Osteoblast (primary cell): ENCODE measurements around the gene PLA2R1. TPM values are rescaled to one million over a fixed set of nuclear protein-coding genes. Genes with fewer than 3 reads are reported as not detected.

Source experiments
- DNase-seq: peaks from one replicate; pipeline ENCODE4 v3.0.0; 2011; ENCODE audit warnings: low spot score, mixed read lengths; ENCODE audit not compliant: insufficient read length; ENCODE audit errors: missing footprints
- H2AFZ ChIP-seq: 2 replicates; pipeline ENCODE4 v1.6.0; 2011; ENCODE audit warnings: mild to moderate bottlenecking, low read length
- H3K27ac ChIP-seq: 2 replicates; pipeline ENCODE4 v1.5.1; 2011; ENCODE audit warnings: mild to moderate bottlenecking, low read depth, low read length, moderate library complexity
- H3K27me3 ChIP-seq: 2 replicates; pipeline ENCODE4 v1.6.0; 2012; ENCODE audit warnings: mild to moderate bottlenecking, control low read depth, inconsistent platforms, low read length, moderate library complexity; ENCODE audit not compliant: insufficient read depth
- H3K36me3 ChIP-seq: 2 replicates; pipeline ENCODE4 v1.5.1; 2011; ENCODE audit warnings: mild to moderate bottlenecking, low read length, control low read depth, moderate library complexity; ENCODE audit not compliant: insufficient read depth
- H3K4me1 ChIP-seq: 2 replicates; pipeline ENCODE4 v1.5.1; 2011; ENCODE audit warnings: mild to moderate bottlenecking, low read length, control low read depth, moderate library complexity; ENCODE audit not compliant: insufficient read depth
- H3K4me2 ChIP-seq: 2 replicates; pipeline ENCODE4 v1.6.0; 2011; ENCODE audit warnings: mild to moderate bottlenecking, low read length; ENCODE audit not compliant: insufficient read depth
- H3K4me3 ChIP-seq: fragments of 200-600 bp; sonication (generic); 3 replicates; pipeline ENCODE4 v1.5.1; 2012; ENCODE audit warnings: mild to moderate bottlenecking, low read length, inconsistent platforms; ENCODE audit not compliant: insufficient read depth
- H3K79me2 ChIP-seq: 2 replicates; pipeline ENCODE4 v1.6.0; 2012; ENCODE audit warnings: mild to moderate bottlenecking, low read length, control low read depth, inconsistent platforms; ENCODE audit not compliant: insufficient read depth
- H3K9me3 ChIP-seq: 2 replicates; pipeline ENCODE4 v1.5.1; 2011; ENCODE audit warnings: low read depth, low read length, control low read depth
- H4K20me1 ChIP-seq: 2 replicates; pipeline ENCODE4 v1.6.0; 2012; ENCODE audit warnings: mild to moderate bottlenecking, low read length, control low read depth; ENCODE audit not compliant: insufficient read depth
- total RNA-seq: library from RNA; depleted of rRNA; stranded (reverse); fragments of >200 nt; gene quantifications from 2 replicates; pipeline ENCODE4 v1.2.3, GENCODE V29; 2012
- TF ChIP-seq, protein P1 (sequence below): IDR thresholded peaks from 2 replicates; pipeline ENCODE4 v1.5.1; 2011; ENCODE audit warnings: mild to moderate bottlenecking, low read depth, low read length, moderate library complexity; ENCODE audit errors: extremely low read depth

Gene PLA2R1
- total RNA-seq, 1 donor, result 19.9 TPM

DNA sequence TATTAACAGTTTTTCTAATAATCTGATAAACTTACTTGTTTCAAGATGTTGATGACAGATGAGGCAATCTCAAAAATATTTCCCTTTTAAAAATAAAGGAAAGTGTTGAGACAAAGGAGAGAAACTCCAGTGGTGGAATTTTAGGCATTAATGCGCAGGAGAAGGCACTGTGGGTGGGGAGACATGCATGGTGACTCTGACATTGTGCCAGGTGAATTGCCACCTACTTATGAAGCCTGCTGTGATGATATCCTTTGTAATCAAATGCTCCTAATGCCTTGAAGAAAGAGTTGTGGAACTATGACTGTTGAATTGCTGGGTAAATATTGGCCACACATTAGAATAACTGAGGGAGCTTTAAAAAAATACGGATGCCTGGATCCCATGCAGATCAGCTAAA lies 101.4 kb downstream of the PLA2R1 start:
- Histone ChIP-seq H3K79me2 (no peaks in the 10 kb centered on the region), H3K27ac (peak overlapping the region; percentile 51), H4K20me1 (no peaks in the 10 kb centered on the region), H3K36me3 (no peaks in the 10 kb centered on the region), H2AFZ (no peak overlapping the region), H3K4me3 (no peak overlapping the region), H3K27me3 (no peaks in the 10 kb centered on the region), H3K9me3 (no peaks in the 10 kb centered on the region), H3K4me1 (peaks cover 16% of the 10 kb centered on the region), H3K4me2 (peak overlapping the region; percentile 42)
- no peak for DNase-seq
- TF ChIP-seq, protein P1, sequence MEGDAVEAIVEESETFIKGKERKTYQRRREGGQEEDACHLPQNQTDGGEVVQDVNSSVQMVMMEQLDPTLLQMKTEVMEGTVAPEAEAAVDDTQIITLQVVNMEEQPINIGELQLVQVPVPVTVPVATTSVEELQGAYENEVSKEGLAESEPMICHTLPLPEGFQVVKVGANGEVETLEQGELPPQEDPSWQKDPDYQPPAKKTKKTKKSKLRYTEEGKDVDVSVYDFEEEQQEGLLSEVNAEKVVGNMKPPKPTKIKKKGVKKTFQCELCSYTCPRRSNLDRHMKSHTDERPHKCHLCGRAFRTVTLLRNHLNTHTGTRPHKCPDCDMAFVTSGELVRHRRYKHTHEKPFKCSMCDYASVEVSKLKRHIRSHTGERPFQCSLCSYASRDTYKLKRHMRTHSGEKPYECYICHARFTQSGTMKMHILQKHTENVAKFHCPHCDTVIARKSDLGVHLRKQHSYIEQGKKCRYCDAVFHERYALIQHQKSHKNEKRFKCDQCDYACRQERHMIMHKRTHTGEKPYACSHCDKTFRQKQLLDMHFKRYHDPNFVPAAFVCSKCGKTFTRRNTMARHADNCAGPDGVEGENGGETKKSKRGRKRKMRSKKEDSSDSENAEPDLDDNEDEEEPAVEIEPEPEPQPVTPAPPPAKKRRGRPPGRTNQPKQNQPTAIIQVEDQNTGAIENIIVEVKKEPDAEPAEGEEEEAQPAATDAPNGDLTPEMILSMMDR, result no peak

DNA sequence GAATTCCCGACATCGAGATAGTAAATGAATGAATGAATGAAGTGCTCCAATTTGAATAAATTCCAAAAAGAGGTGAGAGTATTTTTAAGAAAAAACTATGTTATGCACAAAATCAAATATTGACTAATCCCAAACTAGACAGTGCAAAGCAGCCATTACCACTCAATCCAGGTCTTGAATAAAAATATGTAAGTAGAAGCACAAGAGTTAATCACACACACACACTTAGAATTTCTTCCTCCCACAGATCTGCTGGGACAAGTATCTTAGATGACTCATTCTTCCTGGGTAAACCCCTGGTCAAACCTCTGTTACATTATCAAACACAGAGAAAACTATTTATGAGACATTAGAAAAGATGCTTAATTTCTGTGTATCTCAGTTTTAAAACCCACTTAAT lies 102.0 kb downstream of the PLA2R1 start:
- H2AFZ ChIP-seq, result no peak overlapping the region

DNA sequence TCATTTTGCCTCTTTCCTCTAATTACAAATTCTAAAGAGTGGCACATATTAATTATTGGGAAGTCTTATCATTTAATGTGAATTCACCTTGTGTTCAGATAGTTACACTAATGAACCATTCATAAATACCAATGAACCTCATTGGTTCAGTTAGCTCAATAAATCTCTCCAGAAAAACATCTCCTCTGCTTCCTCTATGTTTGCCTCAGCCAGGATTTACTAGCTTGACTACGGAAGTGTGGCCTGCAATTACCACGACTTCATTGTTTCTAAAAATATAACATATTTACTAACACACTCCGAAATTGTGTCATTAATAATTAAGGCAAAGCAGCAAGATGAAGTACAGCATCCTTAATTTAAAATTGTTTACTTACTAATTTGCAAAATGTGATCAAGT lies 103.3 kb downstream of the PLA2R1 start:
- Histone ChIP-seq H3K4me3 (no peak overlapping the region), H3K27ac (no peak overlapping the region), H3K4me2 (no peak overlapping the region), H2AFZ (no peak overlapping the region), H3K79me2 (no peaks in the 10 kb centered on the region), H3K9me3 (no peaks in the 10 kb centered on the region), H3K27me3 (no peaks in the 10 kb centered on the region), H3K4me1 (peaks cover 16% of the 10 kb centered on the region), H3K36me3 (no peaks in the 10 kb centered on the region), H4K20me1 (no peaks in the 10 kb centered on the region)
- TF ChIP-seq, protein P1, result no peak
- DNase-seq, result no peak

More for the DNA sequence above, 102.0 kb downstream of the PLA2R1 start:
- H3K36me3 ChIP-seq, result no peaks in the 10 kb centered on the region
- H3K4me2 ChIP-seq, result peak overlapping the region; percentile 48
- no peaks in the 10 kb centered on the region for H3K9me3 ChIP-seq
- no peaks in the 10 kb centered on the region for H3K27me3 ChIP-seq
- TF ChIP-seq, protein P1, result no peak
- no peak overlapping the region for H3K4me3 ChIP-seq
- no peaks in the 10 kb centered on the region for H3K79me2 ChIP-seq
- H4K20me1 ChIP-seq, result no peaks in the 10 kb centered on the region
- peak overlapping the region; percentile 51 for H3K27ac ChIP-seq
- peak; percentile 72 for DNase-seq
- H3K4me1 ChIP-seq, result peaks cover 16% of the 10 kb centered on the region

DNA sequence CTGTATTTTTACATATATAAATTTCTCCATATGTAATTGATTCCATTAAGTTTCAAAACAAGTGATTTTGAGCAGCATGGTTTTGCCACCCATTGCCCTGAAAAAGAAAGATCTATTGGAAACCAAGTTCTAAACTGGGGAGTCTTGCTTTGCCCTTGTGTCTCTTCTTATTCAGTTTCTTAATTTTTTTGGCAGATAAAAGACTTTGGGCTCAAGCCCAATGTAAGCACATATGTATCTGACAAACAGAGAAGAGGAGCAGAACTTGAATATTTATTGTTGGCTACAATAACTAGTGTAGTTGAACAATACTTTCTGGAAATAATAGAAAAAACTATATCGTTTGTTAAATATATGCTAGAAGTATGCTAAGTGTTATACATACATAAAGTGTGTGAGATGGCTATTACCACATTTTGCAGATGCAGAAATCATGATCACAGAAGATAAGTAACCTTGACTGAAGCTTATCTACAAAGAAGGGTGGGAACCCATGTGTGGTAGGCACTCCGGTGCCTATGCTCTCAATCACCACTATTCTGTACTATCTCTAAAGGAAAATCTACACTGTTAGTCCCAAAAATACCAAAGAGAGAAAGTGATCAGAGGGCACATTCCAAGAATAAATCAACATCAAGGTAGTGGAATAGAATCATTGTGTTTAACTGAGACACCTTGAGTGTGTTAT lies 109.1 kb downstream of the PLA2R1 start:
- H3K36me3 ChIP-seq, result no peaks in the 10 kb centered on the region
- DNase-seq, result peak; percentile 47
- H4K20me1 ChIP-seq, result no peaks in the 10 kb centered on the region
- TF ChIP-seq, protein P1, result no peak
- no peaks in the 10 kb centered on the region for H3K79me2 ChIP-seq
- H3K4me3 ChIP-seq, result no peak overlapping the region
- no peak overlapping the region for H3K4me2 ChIP-seq
- H2AFZ ChIP-seq, result no peak overlapping the region
- no peaks in the 10 kb centered on the region for H3K4me1 ChIP-seq
- no peak overlapping the region for H3K27ac ChIP-seq
- H3K27me3 ChIP-seq, result no peaks in the 10 kb centered on the region
- H3K9me3 ChIP-seq, result no peaks in the 10 kb centered on the region
